HUES48 (cell line): ENCODE data around the gene APP.
"Not testable (repeated sequence)": the region's sequence is repeated elsewhere in the genome, so short reads cannot be mapped to it uniquely, and the experiment has no call there.

Experiments
- H3K27ac ChIP-seq: one replicate; pipeline ENCODE4 v1.7.0; 2013; ENCODE audit warnings: low read depth, low read length, inconsistent platforms
- H3K27me3 ChIP-seq: 2 replicates; pipeline ENCODE4 v1.6.1; 2013; ENCODE audit warnings: mild to moderate bottlenecking, low read length; ENCODE audit not compliant: control insufficient read depth, insufficient read depth
- H3K36me3 ChIP-seq: 2 replicates; pipeline ENCODE4 v1.6.1; 2013; ENCODE audit warnings: low read length; ENCODE audit not compliant: control insufficient read depth, insufficient read depth
- H3K4me1 ChIP-seq: 2 replicates; pipeline ENCODE4 v1.6.1; 2013; ENCODE audit warnings: mild to moderate bottlenecking, low read length; ENCODE audit not compliant: control insufficient read depth, insufficient read depth
- H3K4me3 ChIP-seq: 2 replicates; pipeline ENCODE4 v1.5.1; 2013; ENCODE audit warnings: mild to moderate bottlenecking, low read depth, low read length
- H3K9ac ChIP-seq: 2 replicates; pipeline ENCODE4 v1.6.1; 2013; ENCODE audit warnings: mild to moderate bottlenecking, low read depth, low read length, moderate library complexity
- H3K9me3 ChIP-seq: 2 replicates; pipeline ENCODE4 v1.6.1; 2013; ENCODE audit warnings: low read length; ENCODE audit not compliant: control insufficient read depth, insufficient read depth

The APP gene

DNA sequence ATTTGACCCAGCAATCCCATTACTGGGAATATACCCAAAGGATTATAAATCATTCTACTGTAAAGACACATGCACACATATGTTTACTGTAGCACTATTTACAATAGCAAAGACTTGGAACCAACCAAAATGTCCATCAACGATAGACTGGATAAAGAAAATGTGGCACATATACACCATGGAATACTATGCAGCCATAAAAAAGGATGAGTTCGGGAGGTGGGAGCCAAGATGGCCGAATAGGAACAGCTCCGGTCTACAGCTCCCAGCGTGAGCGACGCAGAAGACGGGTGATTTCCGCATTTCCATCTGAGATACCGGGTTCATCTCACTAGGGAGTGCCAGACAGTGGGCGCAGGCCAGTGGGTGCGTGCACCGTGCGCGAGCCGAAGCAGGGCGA is 252.4 kb downstream of the APP start:
- H3K27ac ChIP-seq, H3K9me3 ChIP-seq, H3K36me3 ChIP-seq, H3K27me3 ChIP-seq, H3K4me1 ChIP-seq, H3K4me3 ChIP-seq, H3K9ac ChIP-seq: not testable (repeated sequence)

DNA sequence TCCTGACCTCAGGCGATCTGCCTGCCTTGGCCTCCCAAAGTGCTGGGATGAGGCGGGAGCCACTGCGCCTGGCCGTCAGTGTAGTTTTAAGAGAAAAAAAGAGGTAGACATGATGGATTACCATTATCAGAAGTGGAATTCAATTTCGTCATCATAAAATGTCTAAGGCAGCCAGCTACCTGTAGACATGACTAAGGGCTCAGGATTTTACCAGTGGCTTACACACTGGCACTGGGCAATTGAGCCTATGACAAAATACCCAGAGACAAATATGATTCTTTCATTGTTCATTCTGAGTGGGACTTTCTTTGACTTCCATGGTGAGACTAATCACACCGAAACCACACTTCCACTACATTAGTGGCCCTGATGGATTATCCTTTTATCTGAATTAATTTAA is 254.3 kb downstream of the APP start:
- H3K27ac ChIP-seq, result no peak overlapping the region
- H3K36me3 ChIP-seq, result peaks cover 8% of the 10 kb centered on the region
- H3K4me1 ChIP-seq, result peaks cover 3% of the 10 kb centered on the region; the same call in 1 of the 2 replicates
- H3K4me3 ChIP-seq, result no peak overlapping the region
- H3K27me3 ChIP-seq, result no peaks in the 10 kb centered on the region
- no peak overlapping the region for H3K9ac ChIP-seq
- H3K9me3 ChIP-seq, result no peaks in the 10 kb centered on the region

DNA sequence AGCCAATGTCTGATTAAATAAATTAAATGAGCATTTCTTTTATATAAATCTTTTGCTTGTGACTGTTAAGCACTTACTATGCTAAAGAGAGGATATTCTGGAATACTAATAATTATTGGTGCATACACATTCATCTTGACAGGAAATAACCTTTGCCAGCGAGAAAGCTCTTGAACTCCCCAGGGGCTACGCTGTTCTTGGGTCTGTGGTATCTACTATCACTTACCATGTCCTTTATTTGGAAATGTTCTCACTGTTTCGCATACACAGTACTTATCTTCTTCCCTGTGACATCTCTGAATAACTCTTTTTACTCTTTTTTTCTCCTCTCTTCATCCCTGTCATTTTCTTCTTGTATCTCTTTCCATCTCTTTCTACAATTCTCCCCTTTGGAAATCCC is 257.1 kb downstream of the APP start:
- H3K27me3 ChIP-seq, result no peaks in the 10 kb centered on the region
- H3K9me3 ChIP-seq, result no peaks in the 10 kb centered on the region
- no peak overlapping the region for H3K9ac ChIP-seq
- H3K4me1 ChIP-seq, result peaks cover 3% of the 10 kb centered on the region; the same call in 1 of the 2 replicates
- no peak overlapping the region for H3K27ac ChIP-seq
- no peak overlapping the region for H3K4me3 ChIP-seq
- peaks cover 25% of the 10 kb centered on the region for H3K36me3 ChIP-seq

DNA sequence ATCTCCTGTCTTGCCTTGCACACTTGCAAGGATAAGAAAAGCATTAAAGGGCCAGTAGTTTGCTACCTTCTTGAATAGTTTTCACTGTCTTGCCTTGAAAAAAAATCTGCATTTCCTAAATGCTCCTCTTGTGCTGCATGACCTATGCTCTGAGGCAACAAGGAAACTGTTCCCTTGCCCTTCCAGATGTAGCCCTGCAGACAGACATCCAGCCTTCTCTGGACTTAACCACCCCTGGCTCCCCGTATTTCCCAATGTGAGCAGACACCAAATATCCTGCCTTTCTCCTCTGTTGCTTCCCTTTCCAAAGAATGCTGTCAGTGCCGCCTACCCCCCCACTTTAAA is 258.2 kb downstream of the APP start:
- Histone ChIP-seq H3K36me3 (peaks cover 35% of the 10 kb centered on the region), H3K27me3 (no peaks in the 10 kb centered on the region), H3K4me1 (peaks cover 3% of the 10 kb centered on the region; the same call in 1 of the 2 replicates), H3K9me3 (no peaks in the 10 kb centered on the region), H3K9ac (no peak overlapping the region), H3K4me3 (no peak overlapping the region), H3K27ac (no peak overlapping the region)

DNA sequence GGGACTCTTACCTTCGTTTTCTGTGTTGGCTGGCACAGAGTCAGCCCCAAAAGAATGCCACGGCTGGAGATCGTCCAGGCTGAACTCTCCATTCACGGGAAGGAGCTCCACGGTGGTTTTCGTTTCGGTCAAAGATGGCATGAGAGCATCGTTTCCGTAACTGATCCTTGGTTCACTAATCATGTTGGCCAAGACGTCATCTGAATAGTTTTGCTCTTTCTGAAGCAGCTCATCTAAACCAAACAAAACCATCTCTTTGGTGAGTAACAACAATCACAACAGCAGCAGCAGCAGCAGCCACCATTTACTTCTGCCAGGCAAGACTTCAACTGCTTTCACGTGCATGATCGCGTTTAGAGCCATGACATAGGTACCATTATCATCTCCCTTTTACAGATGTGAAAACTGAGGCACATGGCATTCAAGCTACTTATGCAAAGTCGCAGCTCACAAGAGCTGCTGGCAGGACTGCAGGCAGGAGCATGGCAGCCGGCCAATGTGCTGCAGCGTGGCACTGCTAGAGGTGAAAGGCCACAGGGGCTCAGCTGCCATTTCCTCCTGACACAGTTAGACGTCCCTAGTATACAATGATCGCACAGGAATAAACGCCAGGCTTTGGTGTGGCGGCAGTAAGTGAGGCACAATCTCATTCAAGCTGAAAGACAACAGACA is 258.7 kb downstream of the APP start:
- Histone ChIP-seq H3K9ac (no peak overlapping the region), H3K9me3 (no peaks in the 10 kb centered on the region), H3K4me3 (no peak overlapping the region), H3K27me3 (no peaks in the 10 kb centered on the region), H3K4me1 (peaks cover 3% of the 10 kb centered on the region; the same call in 1 of the 2 replicates), H3K36me3 (peaks cover 40% of the 10 kb centered on the region), H3K27ac (no peak overlapping the region)

DNA sequence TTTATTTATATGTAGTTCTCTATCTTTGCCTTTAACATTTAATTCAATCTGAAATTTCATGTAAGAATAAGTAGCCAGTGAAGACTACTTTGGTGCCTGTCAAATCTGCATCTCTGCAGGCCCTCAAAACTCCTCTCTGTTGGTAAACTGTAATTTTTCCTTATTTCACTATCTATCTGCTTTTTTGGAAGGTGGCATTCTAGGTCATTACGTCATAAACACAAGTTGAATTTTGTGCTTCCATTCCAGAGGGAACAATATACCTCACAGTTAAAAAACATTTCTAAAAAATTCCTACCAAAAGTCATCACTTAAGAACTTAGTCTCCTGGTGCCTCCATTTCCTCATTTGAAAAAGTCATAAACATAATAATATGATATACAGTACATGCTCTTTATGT is 259.8 kb downstream of the APP start:
- Histone ChIP-seq H3K4me3 (no peak overlapping the region), H3K27ac (no peak overlapping the region), H3K4me1 (peaks cover 3% of the 10 kb centered on the region; the same call in 1 of the 2 replicates), H3K9ac (no peak overlapping the region), H3K9me3 (no peaks in the 10 kb centered on the region), H3K27me3 (no peaks in the 10 kb centered on the region), H3K36me3 (peaks cover 48% of the 10 kb centered on the region)

DNA sequence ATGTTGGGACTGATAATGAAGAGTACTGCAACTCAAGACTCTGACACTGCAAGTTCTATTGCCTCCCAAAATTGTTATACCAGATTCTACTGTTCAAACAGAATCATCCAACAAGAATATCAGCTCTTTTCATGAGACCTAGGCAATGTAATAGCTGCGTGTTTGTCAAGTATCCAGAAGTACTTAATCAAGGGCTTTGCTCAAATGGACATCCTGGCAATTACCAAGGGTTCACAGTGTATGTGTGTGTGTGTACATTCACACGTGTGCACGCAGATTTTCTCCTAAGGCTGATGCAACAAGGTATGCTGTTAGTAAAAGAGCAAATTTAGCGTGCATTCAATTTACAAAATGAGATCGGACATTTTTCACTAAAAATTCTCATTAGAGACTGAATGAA is 261.2 kb downstream of the APP start:
- H3K9me3 ChIP-seq, result no peaks in the 10 kb centered on the region
- H3K36me3 ChIP-seq, result peaks cover 54% of the 10 kb centered on the region
- no peak overlapping the region for H3K27ac ChIP-seq
- no peak overlapping the region for H3K4me3 ChIP-seq
- no peak overlapping the region for H3K9ac ChIP-seq
- H3K27me3 ChIP-seq, result no peaks in the 10 kb centered on the region
- no peaks in the 10 kb centered on the region for H3K4me1 ChIP-seq

DNA sequence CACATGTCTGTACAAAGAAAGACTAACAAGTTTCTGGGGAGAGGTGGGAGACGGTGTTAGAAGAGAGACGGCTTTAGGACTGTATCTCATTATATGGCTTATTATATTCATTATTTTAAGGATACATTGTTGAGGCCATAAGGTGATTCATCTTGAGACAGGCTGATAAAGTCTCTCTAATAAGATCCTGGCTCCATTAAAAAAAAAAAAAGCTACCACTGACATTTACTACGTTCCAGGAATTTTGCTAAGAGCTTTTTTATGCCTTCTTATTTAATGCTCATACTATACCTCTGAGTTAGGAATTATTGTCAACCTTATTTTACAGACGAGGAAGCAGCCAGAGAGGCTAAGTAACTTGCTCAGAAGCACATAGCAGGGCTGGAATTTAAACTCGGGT is 262.1 kb downstream of the APP start:
- Histone ChIP-seq H3K36me3 (peaks cover 62% of the 10 kb centered on the region), H3K27ac (no peak overlapping the region), H3K9ac (no peak overlapping the region), H3K4me3 (no peak overlapping the region), H3K9me3 (no peaks in the 10 kb centered on the region), H3K27me3 (no peaks in the 10 kb centered on the region), H3K4me1 (no peaks in the 10 kb centered on the region)

DNA sequence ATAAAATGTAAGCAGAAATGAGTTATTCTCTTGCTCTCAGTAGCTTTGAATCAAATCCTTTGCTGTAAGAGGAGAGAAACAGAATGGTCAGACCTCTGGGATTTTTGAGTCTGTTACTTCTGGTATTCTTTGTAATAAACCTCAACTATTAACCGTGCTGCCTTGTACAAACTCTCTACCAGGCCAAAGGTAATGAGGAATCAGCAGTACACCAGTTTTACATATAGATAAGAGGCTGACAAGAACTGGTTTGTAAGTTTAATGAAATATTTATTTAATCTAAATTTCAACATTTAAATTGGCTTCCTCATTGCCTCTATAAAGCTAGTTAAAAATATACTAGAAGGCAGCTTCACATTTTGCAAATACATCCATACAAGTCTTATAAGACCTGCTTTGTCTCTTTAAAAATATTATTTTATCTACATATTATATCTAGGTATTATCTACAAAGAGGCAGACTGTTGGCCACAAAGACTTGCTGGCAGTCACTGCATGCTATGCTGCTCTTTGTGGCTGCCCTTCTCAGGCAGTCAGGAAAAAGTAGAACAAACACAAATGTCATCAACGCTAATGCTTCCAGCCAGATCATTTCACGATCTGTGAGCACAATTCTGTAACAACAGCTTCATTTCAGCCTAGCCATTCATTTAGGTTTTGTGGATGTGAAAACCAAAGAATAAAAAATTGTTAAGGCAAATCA is 262.8 kb downstream of the APP start:
- H3K36me3 ChIP-seq, result peaks cover 66% of the 10 kb centered on the region
- no peaks in the 10 kb centered on the region for H3K4me1 ChIP-seq
- no peak overlapping the region for H3K27ac ChIP-seq
- H3K9me3 ChIP-seq, result no peaks in the 10 kb centered on the region
- H3K4me3 ChIP-seq, result no peak overlapping the region
- H3K9ac ChIP-seq, result no peak overlapping the region
- H3K27me3 ChIP-seq, result no peaks in the 10 kb centered on the region

DNA sequence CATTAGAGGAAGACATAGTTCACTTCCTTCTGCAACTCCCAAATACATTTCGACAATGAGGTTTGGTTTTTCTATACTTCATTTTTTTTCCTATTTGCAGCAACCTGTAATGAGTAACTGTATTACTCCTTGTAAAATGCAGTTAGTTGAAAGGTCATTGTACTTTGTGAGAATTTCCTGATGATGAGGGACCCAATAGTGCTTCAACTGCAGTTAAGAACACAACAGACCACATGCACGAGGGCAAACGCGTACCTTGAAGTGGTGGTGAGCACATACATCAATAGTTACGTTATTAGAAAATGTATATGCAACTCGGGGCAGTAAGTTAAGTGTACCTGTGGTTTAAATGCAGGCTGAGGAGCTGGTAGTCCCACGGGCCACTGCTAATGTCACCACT is 264.0 kb downstream of the APP start:
- no peak overlapping the region for H3K27ac ChIP-seq
- H3K36me3 ChIP-seq, result peaks cover 73% of the 10 kb centered on the region
- H3K4me1 ChIP-seq, result no peaks in the 10 kb centered on the region

DNA sequence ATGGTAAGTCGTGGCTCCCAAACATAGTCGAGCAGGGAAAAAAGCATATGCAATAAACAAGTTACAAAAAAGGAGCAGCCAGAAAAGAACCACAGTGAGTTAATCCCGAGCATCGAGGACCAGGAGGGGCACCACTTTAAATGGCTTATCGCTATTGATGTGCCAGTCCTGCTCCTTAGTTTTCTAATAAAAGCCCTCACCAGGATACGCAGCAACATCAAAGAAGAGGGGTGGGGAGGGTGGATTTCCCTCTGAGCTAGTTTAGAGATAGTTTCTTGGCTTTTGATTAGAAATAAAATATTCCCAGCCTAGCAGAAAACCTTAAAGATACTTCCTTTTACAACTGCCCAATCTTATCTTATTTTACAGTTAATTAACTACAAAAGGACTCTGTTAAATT is 265.4 kb downstream of the APP start:
- no peak overlapping the region for H3K4me3 ChIP-seq
- H3K4me1 ChIP-seq, result no peaks in the 10 kb centered on the region
- peaks cover 63% of the 10 kb centered on the region for H3K36me3 ChIP-seq
- no peaks in the 10 kb centered on the region for H3K27me3 ChIP-seq
- no peak overlapping the region for H3K27ac ChIP-seq
- H3K9me3 ChIP-seq, result no peaks in the 10 kb centered on the region
- no peak overlapping the region for H3K9ac ChIP-seq

More for the DNA sequence above, 264.0 kb downstream of the APP start:
- Histone ChIP-seq H3K9ac (no peak overlapping the region), H3K4me3 (no peak overlapping the region), H3K27me3 (no peaks in the 10 kb centered on the region), H3K9me3 (no peaks in the 10 kb centered on the region)
